Endodermal cell (in vitro differentiated cells): ENCODE results near the gene CCKAR. TPM values are rescaled to one million over a fixed set of nuclear protein-coding genes. Genes with fewer than 3 reads are reported as not detected.

Experiments used
- DNase-seq: peaks from one replicate; pipeline ENCODE4 v3.0.0-alpha.2; 2017
- H3K27ac ChIP-seq: 2 replicates; pipeline ENCODE4 v1.5.1; 2013; ENCODE audit warnings: mild to moderate bottlenecking, low read depth, low read length, moderate library complexity
- H3K27me3 ChIP-seq: 2 replicates; pipeline ENCODE4 v1.6.1; 2013; ENCODE audit warnings: mild to moderate bottlenecking, low read length, moderate library complexity; ENCODE audit not compliant: insufficient read depth, control insufficient read depth, poor library complexity, severe bottlenecking
- H3K36me3 ChIP-seq: 2 replicates; pipeline ENCODE4 v1.7.0; 2013; ENCODE audit warnings: mild to moderate bottlenecking, low read length, moderate library complexity; ENCODE audit not compliant: control insufficient read depth, insufficient read depth
- H3K4me1 ChIP-seq: one replicate; pipeline ENCODE4 v1.7.0; 2013; ENCODE audit warnings: low read length; ENCODE audit not compliant: control insufficient read depth, insufficient read depth
- H3K4me3 ChIP-seq: 2 replicates; pipeline ENCODE4 v1.5.1; 2013; ENCODE audit warnings: mild to moderate bottlenecking, low read length, moderate library complexity
- H3K9ac ChIP-seq: 2 replicates; pipeline ENCODE4 v1.6.1; 2013; ENCODE audit warnings: mild to moderate bottlenecking, low read length, moderate library complexity; ENCODE audit not compliant: poor library complexity, severe bottlenecking; ENCODE audit errors: extremely low read depth
- H3K9me3 ChIP-seq: 2 replicates; pipeline ENCODE4 v1.6.1; 2013; ENCODE audit warnings: mild to moderate bottlenecking, low read length, moderate library complexity; ENCODE audit not compliant: control insufficient read depth
- H3K27ac Mint-ChIP-seq: 2 replicates; pipeline ENCODE4 v1.8.0; 2020; ENCODE audit warnings: mixed read lengths
- H3K27me3 Mint-ChIP-seq: 2 replicates; pipeline ENCODE4 v1.8.0; 2021; ENCODE audit warnings: mild to moderate bottlenecking, mixed read lengths; ENCODE audit not compliant: insufficient read depth
- H3K36me3 Mint-ChIP-seq: 2 replicates; pipeline ENCODE4 v1.8.0; 2020; ENCODE audit warnings: low read depth, mixed read lengths
- H3K4me1 Mint-ChIP-seq: 2 replicates; pipeline ENCODE4 v1.8.0; 2020; ENCODE audit warnings: mixed read lengths
- H3K4me3 Mint-ChIP-seq: 2 replicates; pipeline ENCODE4 v1.8.0; 2020; ENCODE audit warnings: mild to moderate bottlenecking, moderate library complexity, mixed read lengths
- H3K9me3 Mint-ChIP-seq: 2 replicates; pipeline ENCODE4 v1.8.0; 2020; ENCODE audit warnings: mild to moderate bottlenecking, mixed read lengths
- CTCF ChIP-seq: fragments of 200-600 bp; sonication (generic); conservative IDR thresholded peaks from 2 replicates; pipeline ENCODE4 v1.5.0; 2021; ENCODE audit warnings: antibody characterized with exemption, mild to moderate bottlenecking
- WGBS, 2 experiments: methylation state at CpG; one replicate each; pipeline versions ENCODE4 v1.1.5 to v1.1.7; 2013; ENCODE audit warnings: missing lambda C conversion rate in 2 of 2, mixed read lengths in 1 of 2; ENCODE audit not compliant: insufficient coverage in 1 of 2, insufficient read length in 1 of 2; 5-methylcytosine and 5-hydroxymethylcytosine counted together
- total RNA-seq, 2 donors: library from RNA; stranded (reverse); fragmentation: NEBNext Ultra II Directional in 1 of 2; extraction: Animal tissue kit (Norgen Biotek cat#: 25700) in 1 of 2; gene quantifications; 2 replicates in 1 of 2; 3 replicates in 1 of 2; pipeline ENCODE4 v1.2.1, GENCODE V29; 2021

CCKAR gene
- total RNA-seq, 2 donors from 2014 or later = not detected

GRCh38 chr4:26471890-26472289 lies 18.4 kb downstream of the CCKAR start:
- Mint-ChIP-seq H3K27me3 (peaks cover 2% of the 10 kb centered on the region), H3K4me3 (no peak overlapping the region), H3K9me3 (no peaks in the 10 kb centered on the region), H3K36me3 (no peaks in the 10 kb centered on the region), H3K27ac (no peak overlapping the region), H3K4me1 (peaks cover 2% of the 10 kb centered on the region)
- WGBS, 2 experiments = 85 to 100% methylated on average over 1 of the region's 1 CpG
- no peak for DNase-seq
- Histone ChIP-seq H3K9me3 (no peaks in the 10 kb centered on the region), H3K27me3 (peaks cover 7% of the 10 kb centered on the region), H3K36me3 (no peaks in the 10 kb centered on the region), H3K27ac (no peak overlapping the region), H3K4me3 (no peak overlapping the region), H3K9ac (no peak overlapping the region), H3K4me1 (no peaks in the 10 kb centered on the region)
- TF ChIP-seq CTCF = no peak

- H3K4me1 ChIP-seq = no peaks in the 10 kb centered on the region
- Mint-ChIP-seq H3K27ac (no peak overlapping the region), H3K9me3 (no peaks in the 10 kb centered on the region), H3K4me1 (peaks cover 2% of the 10 kb centered on the region), H3K27me3 (peaks cover 2% of the 10 kb centered on the region), H3K36me3 (no peaks in the 10 kb centered on the region), H3K4me3 (no peak overlapping the region)
- H3K36me3 ChIP-seq = no peaks in the 10 kb centered on the region
- no peak overlapping the region for H3K4me3 ChIP-seq
- H3K9ac ChIP-seq = no peak overlapping the region
- no peak for TF ChIP-seq CTCF
- no peaks in the 10 kb centered on the region for H3K9me3 ChIP-seq
- DNase-seq = peak; percentile 14
- no peak overlapping the region for H3K27ac ChIP-seq
- H3K27me3 ChIP-seq = peaks cover 7% of the 10 kb centered on the region
- 65 to 67% methylated on average over 4 of the region's 4 CpGs for WGBS, 2 experiments
Measured at GRCh38 chr4:26468977-26469376, 21.3 kb downstream of the CCKAR start.

- DNase-seq = peak; percentile 15
- H3K4me1 Mint-ChIP-seq = peaks cover 2% of the 10 kb centered on the region
Measured at GRCh38 chr4:26468283-26468949, 21.9 kb downstream of the CCKAR start.

More at GRCh38 chr4:26468283-26468949, 21.9 kb downstream of the CCKAR start:
- Histone ChIP-seq H3K27ac (no peak overlapping the region), H3K36me3 (no peaks in the 10 kb centered on the region), H3K27me3 (peaks cover 7% of the 10 kb centered on the region), H3K4me1 (no peaks in the 10 kb centered on the region), H3K9me3 (no peaks in the 10 kb centered on the region), H3K4me3 (no peak overlapping the region), H3K9ac (no peak overlapping the region)
- H3K36me3 Mint-ChIP-seq = no peaks in the 10 kb centered on the region
- no peaks in the 10 kb centered on the region for H3K9me3 Mint-ChIP-seq
- H3K4me3 Mint-ChIP-seq = no peak overlapping the region
- H3K27me3 Mint-ChIP-seq = peaks cover 2% of the 10 kb centered on the region
- TF ChIP-seq CTCF = no peak
- no peak overlapping the region for H3K27ac Mint-ChIP-seq
- WGBS, 2 experiments = 75 to 84% methylated on average over 8 to 9 of the region's 9 CpGs
